ENCODE measurements around the gene FAM151B.
"Not testable (repeated sequence)": the region's sequence is repeated elsewhere in the genome, so short reads cannot be mapped to it uniquely, and the experiment has no call there.

Gene FAM151B

GRCh38 chr5:80579050-80579449 lies 91.2 kb downstream of the FAM151B start:
- TF ChIP-seq CTCF (IDR thresholded peaks at IDR 0.05; ENCODE audit: control insufficient read depth, insufficient read depth, low read depth, low read length, missing control alignments), result no peak
- H3K4me3 ChIP-seq (ENCODE audit: control insufficient read depth, low read depth, low read length), result no peak overlapping the region
- no peak for DNase-seq (ENCODE audit: low read depth)

- not testable (repeated sequence) for H3K4me3 ChIP-seq (ENCODE audit: control insufficient read depth, low read depth, low read length); DNase-seq (ENCODE audit: low read depth)
These were observed 92.4 kb downstream of the FAM151B start for GRCh38 chr5:80580291-80580690.

- DNase-seq (ENCODE audit: low read depth), result no peak
- no peak overlapping the region for H3K4me3 ChIP-seq (ENCODE audit: control insufficient read depth, low read depth, low read length)
- no peak for TF ChIP-seq CTCF (IDR thresholded peaks at IDR 0.05; ENCODE audit: control insufficient read depth, insufficient read depth, low read depth, low read length, missing control alignments)
These were observed 96.9 kb downstream of the FAM151B start for GRCh38 chr5:80584770-80585169.

GRCh38 chr5:80588858-80589540 lies 101.1 kb downstream of the FAM151B start:
- TF ChIP-seq CTCF (IDR thresholded peaks at IDR 0.05; ENCODE audit: control insufficient read depth, insufficient read depth, low read depth, low read length, missing control alignments), result no peak

GRCh38 chr5:80590766-80591165 lies 102.9 kb downstream of the FAM151B start:
- TF ChIP-seq CTCF (IDR thresholded peaks at IDR 0.05; ENCODE audit: control insufficient read depth, insufficient read depth, low read depth, low read length, missing control alignments), result no peak

More at GRCh38 chr5:80588858-80589540, 101.1 kb downstream of the FAM151B start:
- no peak overlapping the region for H3K4me3 ChIP-seq (ENCODE audit: control insufficient read depth, low read depth, low read length)
- no peak for DNase-seq (ENCODE audit: low read depth)

GRCh38 chr5:80591352-80591751 lies 103.5 kb downstream of the FAM151B start:
- DNase-seq (ENCODE audit: low read depth), result no peak
- no peak overlapping the region for H3K4me3 ChIP-seq (ENCODE audit: control insufficient read depth, low read depth, low read length)
- no peak for TF ChIP-seq CTCF (IDR thresholded peaks at IDR 0.05; ENCODE audit: control insufficient read depth, insufficient read depth, low read depth, low read length, missing control alignments)

More at GRCh38 chr5:80590766-80591165, 102.9 kb downstream of the FAM151B start:
- DNase-seq (ENCODE audit: low read depth), result no peak
- H3K4me3 ChIP-seq (ENCODE audit: control insufficient read depth, low read depth, low read length), result no peak overlapping the region

GRCh38 chr5:80592105-80592504 lies 104.2 kb downstream of the FAM151B start:
- DNase-seq (ENCODE audit: low read depth), result no peak
- H3K4me3 ChIP-seq (ENCODE audit: control insufficient read depth, low read depth, low read length), result no peak overlapping the region
- TF ChIP-seq CTCF (IDR thresholded peaks at IDR 0.05; ENCODE audit: control insufficient read depth, insufficient read depth, low read depth, low read length, missing control alignments), result no peak

Data from AG09309 (cell line).